ENCODE results near the gene MEIOB.
"Not testable (repeated sequence)": the region's sequence is repeated elsewhere in the genome, so short reads cannot be mapped to it uniquely, and the experiment has no call there.

Gene MEIOB

GRCh38 chr16:1877089-1877488, 5.1 kb upstream of the MEIOB start:
- DNase-seq (ENCODE audit: low read depth) = no peak

- no peak for DNase-seq (ENCODE audit: low read depth)
Observed at GRCh38 chr16:1876468-1876867, 4.5 kb upstream of the MEIOB start.

DNA sequence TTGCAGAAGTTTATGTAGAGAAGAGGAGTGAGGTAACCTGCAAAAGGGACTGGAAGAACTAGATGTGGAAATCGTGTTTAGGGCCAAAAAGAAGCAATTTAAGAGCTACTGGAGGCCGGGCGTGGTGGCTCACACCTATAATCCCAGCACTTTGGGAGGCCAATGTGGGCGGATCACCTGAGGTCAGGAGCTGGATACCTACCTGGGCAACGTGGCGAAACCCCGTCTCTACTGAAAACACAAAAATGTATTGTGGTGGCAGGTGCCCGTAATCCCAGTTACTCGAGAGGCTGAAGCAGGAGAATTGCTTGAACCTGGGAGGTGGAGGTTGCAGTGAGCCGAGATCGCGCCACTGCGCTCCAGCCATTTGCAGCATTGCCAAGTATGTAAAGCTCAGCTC, 4.1 kb upstream of the MEIOB start:
- not testable (repeated sequence) for DNase-seq (ENCODE audit: low read depth)

- no peak for DNase-seq (ENCODE audit: low read depth)
Observed at GRCh38 chr16:1874854-1875253, 2.9 kb upstream of the MEIOB start.

- DNase-seq (ENCODE audit: low read depth) = no peak
Observed at GRCh38 chr16:1870365-1871082, 1.4 kb downstream of the MEIOB start.

GRCh38 chr16:1865902-1866690, 5.9 kb downstream of the MEIOB start:
- DNase-seq (ENCODE audit: low read depth) = no peak

DNA sequence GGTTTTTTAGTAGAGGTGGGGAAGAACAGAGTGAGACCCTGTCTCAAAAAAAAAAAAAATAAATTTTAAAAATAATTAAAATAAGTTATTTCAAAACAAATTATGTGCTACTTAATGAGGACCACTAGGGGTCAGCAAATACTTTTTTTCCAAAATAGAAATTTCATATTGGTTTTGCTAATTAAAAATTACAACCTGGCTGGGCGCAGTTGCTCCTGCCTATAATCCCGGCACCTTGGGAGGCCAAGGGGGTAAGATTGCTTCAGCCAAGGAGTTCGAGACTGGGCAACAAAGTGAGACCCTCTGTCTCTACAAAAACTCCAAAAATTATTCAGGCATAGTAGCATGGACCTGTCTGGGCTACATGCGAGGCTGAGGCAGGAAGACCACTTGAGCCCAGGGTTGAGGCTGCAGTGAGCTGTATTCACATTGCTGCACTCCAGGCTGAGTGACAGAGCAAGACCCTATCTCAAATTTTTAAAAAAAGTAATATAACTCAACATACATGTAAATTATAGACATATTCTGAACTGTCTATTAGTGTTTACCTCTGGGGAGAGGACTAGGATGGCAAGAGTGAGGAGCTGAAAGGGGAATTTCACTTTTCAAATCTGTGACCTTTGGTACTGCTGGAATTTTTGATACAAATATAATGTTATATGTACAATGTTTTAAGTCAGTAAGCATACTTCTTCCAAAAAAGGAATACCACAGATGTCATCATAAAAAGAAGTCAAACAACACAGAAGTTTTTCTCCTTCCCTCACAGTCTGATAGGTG, 8.1 kb downstream of the MEIOB start:
- no peak for DNase-seq (ENCODE audit: low read depth)

- DNase-seq (ENCODE audit: low read depth) = no peak
Observed at GRCh38 chr16:1862394-1862793, 9.6 kb downstream of the MEIOB start.

DNA sequence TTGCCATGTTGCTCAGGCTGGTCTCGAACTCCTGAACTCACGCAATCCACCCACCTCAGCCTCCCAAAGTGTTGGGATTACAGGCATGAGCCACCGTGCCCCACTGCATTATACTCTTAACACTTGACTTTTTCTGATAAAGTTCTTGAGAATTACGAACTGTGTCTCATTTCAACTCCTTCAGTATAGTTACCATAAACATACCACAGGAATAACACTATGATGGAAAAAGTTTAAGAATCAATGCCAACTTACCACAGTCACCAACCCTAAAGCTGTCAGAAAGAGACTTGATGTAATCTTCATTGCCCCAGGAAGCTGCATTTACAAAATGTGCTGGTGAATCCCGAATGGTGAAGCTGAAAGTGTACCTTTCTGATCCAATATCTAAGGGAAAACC, 10.2 kb downstream of the MEIOB start:
- no peak for DNase-seq (ENCODE audit: low read depth)

DNA sequence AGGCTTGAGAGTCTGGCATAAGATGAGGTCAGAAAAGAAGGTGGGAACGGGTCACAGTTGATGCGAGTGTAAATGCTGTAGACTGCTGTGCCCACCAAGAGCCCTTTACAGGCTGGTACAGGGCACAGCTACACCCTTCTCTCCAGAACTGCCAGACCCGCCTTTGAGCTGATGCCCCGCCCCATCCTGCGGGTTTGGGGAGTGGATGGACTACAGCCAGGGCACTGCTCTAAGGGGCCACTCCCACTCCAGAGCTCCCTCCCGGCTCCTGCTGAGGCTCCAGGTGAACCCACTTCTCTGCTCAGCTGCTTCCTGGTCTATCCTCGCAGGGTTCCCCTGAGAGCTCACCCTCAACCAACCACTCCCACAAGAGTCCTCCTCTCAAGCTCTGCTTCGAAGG, 12.3 kb downstream of the MEIOB start:
- DNase-seq (ENCODE audit: low read depth) = no peak

- no peak for DNase-seq (ENCODE audit: low read depth)
Observed at GRCh38 chr16:1858189-1858865, 13.6 kb downstream of the MEIOB start.

DNA sequence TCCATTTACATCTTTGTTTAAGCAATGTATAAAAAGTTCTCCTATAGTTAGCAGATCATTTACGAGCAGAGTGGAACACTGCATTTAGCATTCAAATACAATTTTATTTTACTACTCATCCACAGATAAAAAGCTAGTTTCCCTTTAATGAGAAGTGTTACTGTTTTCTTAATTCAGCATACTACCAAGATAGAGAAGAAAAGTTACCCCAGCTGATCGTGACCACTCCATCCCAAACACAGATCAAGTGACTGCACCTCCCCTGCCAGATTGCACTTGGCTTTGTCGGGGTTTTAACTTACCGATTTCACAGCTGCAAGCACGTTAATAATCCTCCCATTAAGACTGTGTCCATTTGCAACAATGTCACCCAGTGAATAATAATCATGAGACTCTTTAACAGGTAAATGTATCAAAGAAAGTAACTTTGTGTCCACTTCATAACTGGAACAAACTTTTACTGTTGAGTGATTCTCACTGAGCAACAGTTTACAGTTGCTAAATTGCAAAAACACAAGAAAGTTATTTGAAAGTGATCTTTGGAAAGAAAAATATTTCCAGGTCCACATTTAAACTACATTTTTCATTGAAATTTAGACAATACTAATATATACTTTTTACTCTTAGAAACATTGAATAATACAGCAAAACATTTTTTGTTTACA, 14.4 kb downstream of the MEIOB start:
- DNase-seq (ENCODE audit: low read depth) = no peak

- no peak for DNase-seq (ENCODE audit: low read depth)
Observed at GRCh38 chr16:1851793-1852192, 20.2 kb downstream of the MEIOB start.

DNA sequence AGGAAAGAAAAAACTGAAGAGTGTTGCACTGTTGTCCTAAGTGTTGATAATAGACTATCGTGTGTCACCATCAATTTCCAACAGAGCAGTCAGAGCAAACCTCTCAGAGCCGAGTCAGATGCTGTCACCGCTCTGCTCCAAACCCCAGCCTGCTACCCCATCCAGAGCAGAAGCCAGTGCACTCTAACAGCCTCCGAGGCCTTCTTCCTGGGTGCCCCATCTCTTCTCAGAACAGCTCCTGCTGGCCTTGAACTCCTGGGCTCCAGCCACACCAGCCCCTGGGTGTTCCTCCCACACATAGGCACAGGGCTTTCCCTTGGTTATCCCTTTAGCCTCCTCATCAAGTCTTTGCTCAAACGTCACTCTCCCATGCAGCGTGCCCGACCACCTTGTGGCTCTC, 21.0 kb downstream of the MEIOB start:
- DNase-seq (ENCODE audit: low read depth) = no peak

- no peak for DNase-seq (ENCODE audit: low read depth)
Observed at GRCh38 chr16:1846416-1846815, 25.5 kb downstream of the MEIOB start.

DNA sequence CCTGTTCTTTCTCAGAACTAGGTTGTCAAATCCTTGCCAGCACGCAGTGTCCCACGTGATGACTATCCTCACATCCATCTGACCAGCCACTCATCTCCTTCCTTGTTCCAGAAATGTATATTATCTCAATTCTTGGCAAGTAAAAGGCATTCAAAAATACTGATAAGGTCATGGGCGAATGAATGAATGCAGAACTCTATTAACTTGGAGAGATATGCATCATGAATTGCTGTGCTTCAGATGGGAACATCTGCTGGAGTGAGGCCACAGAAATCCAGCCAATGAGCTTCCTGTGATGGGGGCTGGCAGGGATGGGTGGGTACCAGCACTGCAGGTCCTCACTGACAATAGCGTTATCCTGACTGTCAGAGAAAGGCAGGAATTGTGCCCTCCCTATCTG, 26.0 kb downstream of the MEIOB start:
- DNase-seq (ENCODE audit: low read depth) = no peak

DNA sequence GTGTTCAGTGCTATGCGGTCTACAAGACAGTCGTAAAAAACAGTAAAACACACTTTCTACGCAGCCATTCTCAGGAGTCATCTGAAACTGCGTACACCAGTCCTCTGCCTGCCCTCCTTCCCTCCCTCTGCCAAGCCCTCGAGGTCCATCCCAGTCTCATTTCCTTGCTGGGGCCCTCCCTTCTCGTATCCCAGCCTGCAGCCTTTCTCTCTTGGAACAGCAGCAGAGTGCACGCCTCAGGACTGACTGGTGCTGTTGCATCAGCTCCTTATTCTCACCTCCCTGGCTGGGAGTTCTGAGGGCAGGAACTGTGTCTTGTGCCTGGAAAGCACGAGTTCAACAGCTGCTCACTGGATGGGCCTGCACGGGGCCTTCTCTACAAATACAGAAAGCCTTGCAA, 32.4 kb downstream of the MEIOB start:
- DNase-seq (ENCODE audit: low read depth) = no peak

DNA sequence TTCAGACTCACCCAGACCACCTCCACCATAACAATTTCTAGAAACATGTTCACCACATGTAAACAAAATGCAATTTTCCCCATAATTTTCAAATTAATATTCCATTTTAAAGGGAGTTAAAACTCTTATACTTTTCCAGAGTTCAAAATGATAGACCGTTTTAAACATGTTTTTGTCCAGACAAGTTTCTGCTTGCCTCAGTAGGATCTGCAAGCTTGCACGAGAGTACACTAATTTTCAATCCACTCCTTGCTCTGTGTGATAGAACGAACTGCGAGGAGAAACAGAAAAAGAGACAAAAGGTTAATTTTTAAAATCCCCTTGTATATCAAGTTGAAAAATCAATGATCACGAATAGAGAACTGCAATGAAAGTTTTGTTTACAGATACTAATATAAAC, 37.9 kb downstream of the MEIOB start:
- DNase-seq (ENCODE audit: low read depth) = no peak

DNA sequence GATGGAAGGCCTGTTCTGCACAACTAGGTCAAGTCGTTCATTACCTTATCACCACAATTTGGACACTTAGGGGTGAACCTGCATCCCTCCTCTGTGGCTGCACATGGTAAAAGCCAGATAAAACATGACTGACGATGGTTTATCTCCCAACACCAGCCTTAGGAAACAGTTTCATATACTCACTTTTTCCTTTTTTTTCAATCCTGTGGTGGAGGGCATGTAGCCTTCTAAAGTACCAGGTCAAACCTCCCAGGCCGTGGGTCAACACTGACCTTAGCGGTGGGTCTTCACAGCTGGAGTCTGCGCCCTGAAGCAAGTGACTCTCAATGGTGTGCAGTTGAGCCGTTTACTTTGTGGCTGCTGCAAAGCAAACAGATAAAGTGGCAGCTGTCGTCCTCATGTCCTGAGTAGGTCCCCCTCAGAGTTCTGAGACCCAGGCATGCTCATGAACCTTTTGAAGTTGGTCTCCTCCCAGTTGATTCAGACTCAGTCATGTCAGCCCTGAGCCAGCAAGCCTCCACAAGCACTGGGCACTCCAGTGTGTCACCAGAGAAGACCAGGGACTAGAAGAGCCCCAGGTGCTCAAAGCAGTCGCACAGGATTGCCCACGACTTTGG, 39.0 kb downstream of the MEIOB start:
- DNase-seq (ENCODE audit: low read depth) = no peak

DNA sequence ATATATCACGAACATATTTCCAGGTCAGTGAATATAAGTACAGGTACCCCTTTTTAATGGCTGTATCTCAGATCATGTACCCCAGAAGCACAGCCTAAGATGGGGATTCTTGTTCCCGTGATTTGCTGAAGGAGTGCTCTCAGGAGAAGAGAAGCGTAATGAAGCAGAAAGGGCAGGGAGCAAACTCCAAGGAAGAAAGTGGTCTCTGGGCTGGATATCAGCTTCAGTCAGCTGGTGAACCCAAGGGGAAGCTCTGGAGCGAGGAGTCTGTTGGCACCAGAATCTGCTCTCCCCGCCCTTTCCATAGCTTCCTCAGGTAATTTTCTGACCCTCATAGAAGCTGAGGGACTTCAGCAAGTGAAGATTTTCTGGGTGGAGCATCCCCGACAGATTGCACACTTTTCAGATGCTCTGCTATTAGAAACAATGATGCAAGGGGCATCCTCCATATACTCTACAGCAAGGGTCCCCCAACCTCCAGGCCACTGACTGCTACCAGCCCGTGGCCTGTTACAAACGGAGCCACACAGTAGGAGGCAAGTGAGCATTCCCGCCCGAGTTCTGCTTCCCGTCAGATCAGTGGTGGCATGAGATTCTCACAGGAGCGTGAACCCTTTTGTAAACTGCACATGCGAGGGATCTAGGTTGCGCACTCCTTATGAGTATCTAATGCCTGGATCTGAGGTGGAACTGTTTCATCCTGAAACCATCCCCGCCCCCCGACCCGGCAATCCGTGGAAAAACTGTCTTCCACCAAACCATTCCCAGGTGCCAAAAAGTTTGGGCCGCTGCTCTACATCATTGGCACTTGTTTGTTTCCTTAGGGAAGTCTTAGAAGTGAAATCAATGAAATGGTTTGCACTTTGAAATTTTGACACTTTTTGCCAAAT, 40.5 kb downstream of the MEIOB start:
- DNase-seq (ENCODE audit: low read depth) = no peak

Data from stimulated activated CD8-positive, alpha-beta memory T cell treated with anti-CD3 and anti-CD28 coated beads, Interleukin-15, amount 100 ng/mL, for 24 hours (primary cell).